Kidney glomerular epithelial cell (primary cell): ENCODE data around the gene CITED2.
"Not testable (repeated sequence)": the region's sequence is repeated elsewhere in the genome, so short reads cannot be mapped to it uniquely, and the experiment has no call there.

ENCODE experiments used
- DNase-seq: peaks from one replicate; lab custom pipeline; 2025; lab: John Stamatoyannopoulos, UW

The CITED2 gene

GRCh38 chr6:139374357-139375225 lies at the start of gene CITED2:
TSS of gene CITED2 (minus strand) at chr6:139374648. CDS start at chr6:139373944, 704 bp downstream.
- DNase-seq, result peak; percentile 86

- no peak for DNase-seq
Observed at GRCh38 chr6:139423037-139423703, 48.7 kb upstream of the CITED2 start.

GRCh38 chr6:139422105-139423036 lies 47.9 kb upstream of the CITED2 start:
- DNase-seq, result no peak

- DNase-seq, result no peak
Observed at GRCh38 chr6:139418481-139419132, 44.2 kb upstream of the CITED2 start.

- DNase-seq, result no peak
Observed at GRCh38 chr6:139416146-139416545, 41.7 kb upstream of the CITED2 start.

GRCh38 chr6:139415365-139415764 lies 40.9 kb upstream of the CITED2 start:
- no peak for DNase-seq

- DNase-seq, result not testable (repeated sequence)
Observed at GRCh38 chr6:139412103-139412502, 37.7 kb upstream of the CITED2 start.

GRCh38 chr6:139409026-139409425 lies 34.6 kb upstream of the CITED2 start:
- DNase-seq, result peak; percentile 85

GRCh38 chr6:139407718-139408222 lies 33.3 kb upstream of the CITED2 start:
- DNase-seq, result peak; percentile 100

- DNase-seq, result no peak
Observed at GRCh38 chr6:139406577-139407343, 32.3 kb upstream of the CITED2 start.

- no peak for DNase-seq
Observed at GRCh38 chr6:139402876-139403386, 28.5 kb upstream of the CITED2 start.

- DNase-seq, result no peak
Observed at GRCh38 chr6:139398658-139399057, 24.2 kb upstream of the CITED2 start.

- no peak for DNase-seq
Observed at GRCh38 chr6:139395891-139396301, 21.4 kb upstream of the CITED2 start.

GRCh38 chr6:139395371-139395770 lies 20.9 kb upstream of the CITED2 start:
- no peak for DNase-seq

GRCh38 chr6:139394027-139394649 lies 19.7 kb upstream of the CITED2 start:
- DNase-seq, result no peak

- peak; percentile 48 for DNase-seq
Observed at GRCh38 chr6:139392794-139393193, 18.3 kb upstream of the CITED2 start.

GRCh38 chr6:139391709-139392108 lies 17.3 kb upstream of the CITED2 start:
- DNase-seq, result no peak

GRCh38 chr6:139390447-139390846 lies 16.0 kb upstream of the CITED2 start:
- no peak for DNase-seq

GRCh38 chr6:139388384-139388783 lies 13.9 kb upstream of the CITED2 start:
- DNase-seq, result no peak

GRCh38 chr6:139386404-139386803 lies 12.0 kb upstream of the CITED2 start:
- DNase-seq, result no peak
